ENCODE results near the gene SMARCAL1. TPM values are rescaled to one million over a fixed set of nuclear protein-coding genes. Genes with fewer than 3 reads are reported as not detected.
A peak's percentile ranks its signal among the peaks of the same experiment; 100 is the strongest.
"Not testable (repeated sequence)": the region's sequence is repeated elsewhere in the genome, so short reads cannot be mapped to it uniquely, and the experiment has no call there.

The SMARCAL1 gene
- total RNA-seq, 4 donors from 2014 or later: 27.3 to 76.7 (median 34.4) TPM

DNA sequence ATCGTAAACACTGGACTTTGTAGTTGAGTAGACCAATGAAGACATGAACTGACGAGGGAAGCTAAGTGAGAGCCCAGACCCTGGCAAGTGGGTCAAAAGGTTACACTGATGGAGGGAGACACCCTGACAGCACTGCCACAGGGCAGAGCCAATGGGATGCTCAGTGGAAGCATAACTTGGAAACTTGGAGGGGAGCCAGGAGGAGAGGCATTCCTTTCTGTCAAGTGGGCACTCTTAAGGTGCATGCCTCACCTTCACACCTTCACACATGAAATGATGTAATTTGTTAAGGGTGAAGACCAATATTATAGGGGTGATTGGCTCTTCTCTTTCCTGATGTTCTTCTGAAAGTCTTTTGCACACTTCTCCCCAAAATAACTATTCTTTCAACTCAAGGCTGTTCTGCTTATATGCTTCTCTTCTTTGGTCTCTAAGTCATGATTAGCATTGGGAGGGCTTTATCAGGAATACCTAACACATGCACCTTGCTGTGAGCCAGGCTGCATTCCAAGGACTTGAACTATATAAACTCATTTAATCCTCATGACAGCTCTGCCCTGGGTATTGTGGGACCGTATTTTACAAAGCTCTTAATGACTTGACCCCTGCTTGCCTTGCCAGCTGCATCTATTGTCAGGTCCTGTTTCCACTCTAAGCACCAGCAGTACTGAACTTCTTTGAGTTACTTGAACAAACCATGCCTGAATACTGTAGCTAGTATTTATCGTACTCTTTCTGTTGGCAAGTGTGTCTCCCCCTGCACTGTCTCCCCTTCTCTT lies 105.4 kb downstream of the SMARCAL1 start:
- Histone ChIP-seq H3K9me3 (no peaks in the 10 kb centered on the region), H3K27me3 (no peaks in the 10 kb centered on the region), H3K4me3 (no peak overlapping the region), H3K27ac (no peak overlapping the region), H3K36me3 (no peaks in the 10 kb centered on the region), H3K4me1 (no peaks in the 10 kb centered on the region)
- DNase-seq: no peak
- TF ChIP-seq, protein P1, sequence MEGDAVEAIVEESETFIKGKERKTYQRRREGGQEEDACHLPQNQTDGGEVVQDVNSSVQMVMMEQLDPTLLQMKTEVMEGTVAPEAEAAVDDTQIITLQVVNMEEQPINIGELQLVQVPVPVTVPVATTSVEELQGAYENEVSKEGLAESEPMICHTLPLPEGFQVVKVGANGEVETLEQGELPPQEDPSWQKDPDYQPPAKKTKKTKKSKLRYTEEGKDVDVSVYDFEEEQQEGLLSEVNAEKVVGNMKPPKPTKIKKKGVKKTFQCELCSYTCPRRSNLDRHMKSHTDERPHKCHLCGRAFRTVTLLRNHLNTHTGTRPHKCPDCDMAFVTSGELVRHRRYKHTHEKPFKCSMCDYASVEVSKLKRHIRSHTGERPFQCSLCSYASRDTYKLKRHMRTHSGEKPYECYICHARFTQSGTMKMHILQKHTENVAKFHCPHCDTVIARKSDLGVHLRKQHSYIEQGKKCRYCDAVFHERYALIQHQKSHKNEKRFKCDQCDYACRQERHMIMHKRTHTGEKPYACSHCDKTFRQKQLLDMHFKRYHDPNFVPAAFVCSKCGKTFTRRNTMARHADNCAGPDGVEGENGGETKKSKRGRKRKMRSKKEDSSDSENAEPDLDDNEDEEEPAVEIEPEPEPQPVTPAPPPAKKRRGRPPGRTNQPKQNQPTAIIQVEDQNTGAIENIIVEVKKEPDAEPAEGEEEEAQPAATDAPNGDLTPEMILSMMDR (IDR thresholded peaks at IDR 0.05): no peak
- no peak for TF ChIP-seq POLR2A (IDR thresholded peaks at IDR 0.05)

DNA sequence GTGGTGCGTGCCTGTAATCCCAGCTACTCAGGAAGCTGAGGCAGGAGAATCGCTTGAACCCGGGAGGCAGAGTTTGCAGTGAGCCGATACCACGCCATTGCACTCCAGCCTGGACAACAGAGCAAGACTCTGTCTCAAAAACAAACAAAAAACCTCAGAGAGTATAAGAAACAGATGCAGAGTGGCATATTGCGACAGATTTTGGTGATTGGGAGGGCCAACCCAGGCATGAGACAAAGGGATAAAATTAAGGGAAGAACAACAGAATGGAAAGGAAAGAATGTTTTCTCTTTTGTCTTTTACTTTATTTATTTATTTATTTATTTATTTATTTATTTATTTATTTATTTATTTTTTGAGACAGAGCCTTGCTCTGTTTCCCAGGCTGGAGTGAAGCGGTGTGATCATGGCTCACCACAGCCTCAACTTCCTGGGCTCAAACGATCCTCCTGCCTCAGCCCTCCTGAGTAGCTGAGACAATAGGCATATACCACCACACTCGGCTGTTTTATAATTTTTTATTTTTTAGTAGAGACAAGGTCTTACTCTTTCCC lies 106.4 kb downstream of the SMARCAL1 start:
- H3K4me1 ChIP-seq, H3K27ac ChIP-seq, H3K36me3 ChIP-seq, DNase-seq, H3K4me3 ChIP-seq, H3K27me3 ChIP-seq, H3K9me3 ChIP-seq: not testable (repeated sequence)

DNA sequence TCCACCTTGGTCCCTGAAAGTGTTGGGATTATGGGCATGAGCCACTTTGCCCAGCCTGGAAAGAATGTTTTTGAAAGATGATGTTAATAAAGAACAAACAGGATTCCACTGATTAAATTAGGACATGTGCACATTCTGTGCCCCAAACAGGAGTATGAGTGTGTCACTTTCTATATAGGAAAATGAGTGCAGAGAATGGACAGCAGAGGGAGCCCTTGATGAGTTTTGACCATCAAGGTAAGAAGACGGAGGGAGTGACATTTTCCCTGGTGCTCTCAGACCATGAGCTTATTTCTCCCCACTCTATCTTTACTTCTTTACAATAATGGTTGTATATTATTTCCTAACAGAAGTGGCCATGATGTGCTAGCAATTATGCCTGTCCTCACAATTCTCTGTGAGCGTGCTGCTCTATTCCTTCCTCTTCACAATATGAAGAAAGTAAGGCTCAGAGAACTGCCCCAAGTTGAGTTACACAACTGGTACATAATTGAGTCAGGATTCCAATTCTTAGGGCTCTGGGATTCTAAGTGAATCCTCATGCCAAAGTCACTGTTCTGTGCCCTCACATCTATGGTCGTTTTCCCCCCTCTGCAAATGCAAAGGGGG lies 107.0 kb downstream of the SMARCAL1 start:
- TF ChIP-seq, protein P1 (IDR thresholded peaks at IDR 0.05): peak in 5 of 6 experiments; percentile 43 to 88 (median 81)
- no peak for TF ChIP-seq POLR2A (IDR thresholded peaks at IDR 0.05)
- Histone ChIP-seq H3K4me3 (no peak overlapping the region), H3K9me3 (no peaks in the 10 kb centered on the region), H3K27ac (no peak overlapping the region), H3K4me1 (no peaks in the 10 kb centered on the region), H3K36me3 (no peaks in the 10 kb centered on the region), H3K27me3 (no peaks in the 10 kb centered on the region)
- peak in 2 of 3 donors; percentile 35 to 83 for DNase-seq

DNA sequence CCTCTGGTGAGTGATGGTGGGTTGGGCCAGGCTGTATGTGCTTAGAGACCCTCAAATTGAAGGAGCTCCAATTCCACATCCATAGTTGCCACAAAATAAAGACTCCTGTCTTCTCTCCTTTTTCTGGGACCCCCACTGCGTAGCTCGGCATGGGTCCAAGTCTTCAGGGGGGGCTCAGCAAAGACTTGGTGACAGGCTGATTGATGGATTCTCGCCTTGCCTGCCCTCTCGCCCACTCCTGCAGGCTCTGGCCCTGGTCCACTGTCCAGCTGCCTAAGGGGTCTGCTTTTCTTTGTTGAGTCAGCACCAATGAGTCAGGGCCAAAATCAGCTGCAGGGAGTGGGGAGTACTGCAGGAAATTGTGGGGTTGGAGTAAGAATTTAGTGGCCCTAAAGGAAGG lies 107.8 kb downstream of the SMARCAL1 start:
- TF ChIP-seq, protein P1 (IDR thresholded peaks at IDR 0.05): no peak
- no peak for TF ChIP-seq POLR2A (IDR thresholded peaks at IDR 0.05)
- no peaks in the 10 kb centered on the region for H3K9me3 ChIP-seq
- H3K4me1 ChIP-seq: no peaks in the 10 kb centered on the region
- no peaks in the 10 kb centered on the region for H3K36me3 ChIP-seq
- no peak for DNase-seq
- no peak overlapping the region for H3K27ac ChIP-seq
- no peaks in the 10 kb centered on the region for H3K27me3 ChIP-seq
- H3K4me3 ChIP-seq: no peak overlapping the region

DNA sequence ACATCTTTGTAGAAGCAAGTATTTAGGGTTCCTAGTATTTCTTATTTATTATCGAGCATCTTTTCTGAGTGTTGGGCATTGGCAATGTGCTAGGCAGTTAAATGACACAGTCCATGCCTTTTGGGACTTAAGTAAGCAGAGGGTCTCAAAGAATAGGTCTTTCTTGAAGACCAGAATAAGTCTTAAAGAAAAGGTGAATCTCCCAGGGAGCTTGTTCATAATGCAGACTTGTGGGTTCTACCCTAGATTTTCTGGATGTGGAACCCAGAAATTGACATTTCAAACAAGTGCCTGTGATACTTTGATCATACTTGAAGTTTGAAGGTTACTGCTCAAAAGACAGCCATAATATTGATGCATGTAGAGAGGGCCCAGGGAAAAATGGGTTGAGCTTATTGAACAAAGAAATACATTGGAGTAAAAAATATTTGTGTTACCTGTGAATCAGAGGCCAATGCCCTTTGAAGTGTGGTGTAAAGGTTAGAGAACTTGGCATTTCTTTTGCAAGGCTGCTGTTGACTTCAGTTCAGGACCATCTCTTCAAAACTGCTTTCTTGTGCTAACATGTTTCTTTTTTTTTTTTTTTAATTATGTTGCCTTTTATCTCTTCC lies 110.7 kb downstream of the SMARCAL1 start:
- H3K27me3 ChIP-seq: no peaks in the 10 kb centered on the region
- H3K4me1 ChIP-seq: no peaks in the 10 kb centered on the region
- DNase-seq: no peak
- no peak overlapping the region for H3K27ac ChIP-seq
- no peak for TF ChIP-seq POLR2A (IDR thresholded peaks at IDR 0.05)
- TF ChIP-seq, protein P1 (IDR thresholded peaks at IDR 0.05): no peak
- H3K9me3 ChIP-seq: no peaks in the 10 kb centered on the region
- no peaks in the 10 kb centered on the region for H3K36me3 ChIP-seq
- H3K4me3 ChIP-seq: no peak overlapping the region

DNA sequence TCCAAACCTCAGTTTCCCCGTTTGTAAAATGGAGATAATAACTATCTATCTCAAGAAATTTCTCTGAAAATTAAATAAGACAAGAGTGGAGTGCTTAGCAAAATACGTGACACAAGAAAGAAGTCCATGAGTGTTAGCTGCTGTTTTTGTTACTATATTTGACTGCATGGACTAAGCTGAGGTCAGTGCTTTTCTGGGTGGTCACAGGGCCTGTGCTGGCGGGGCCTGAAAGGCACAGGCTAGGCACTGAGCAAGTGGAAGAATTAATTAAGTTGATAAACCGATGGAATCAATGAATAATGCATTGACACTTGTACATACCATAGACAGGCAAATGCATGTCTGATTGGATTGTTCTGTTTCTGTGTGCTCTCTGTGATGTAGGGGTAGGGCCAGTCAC lies 113.7 kb downstream of the SMARCAL1 start:
- Histone ChIP-seq H3K27ac (no peak overlapping the region), H3K9me3 (no peaks in the 10 kb centered on the region), H3K27me3 (no peaks in the 10 kb centered on the region), H3K4me3 (no peak overlapping the region), H3K4me1 (no peaks in the 10 kb centered on the region), H3K36me3 (no peaks in the 10 kb centered on the region)
- TF ChIP-seq, protein P1 (IDR thresholded peaks at IDR 0.05): no peak
- TF ChIP-seq POLR2A (IDR thresholded peaks at IDR 0.05): no peak
- no peak for DNase-seq

Measured in Peyer's patch (tissue), 4 donors.